ENCODE results near the gene C10orf62.
"Not testable (repeated sequence)": the region's sequence is repeated elsewhere in the genome, so short reads cannot be mapped to it uniquely, and the experiment has no call there.

Gene C10orf62

GRCh38 chr10:97632949-97633884, 43.7 kb downstream of the C10orf62 start, which contains the start of gene MORN4:
Gene MORN4 (minus strand): TSS chr10:97633500. CDS start chr10:97619653, 13,847 bp downstream.
- DNase-seq: peak; percentile 95

- peak; percentile 23 for DNase-seq
Observed at GRCh38 chr10:97633921-97634320, 44.4 kb downstream of the C10orf62 start.

- no peak for DNase-seq
Observed at GRCh38 chr10:97635577-97635976, 46.1 kb downstream of the C10orf62 start.

GRCh38 chr10:97639090-97639489, 49.6 kb downstream of the C10orf62 start:
- DNase-seq: not testable (repeated sequence)

GRCh38 chr10:97640174-97640867, 50.8 kb downstream of the C10orf62 start, which contains the start of gene PI4K2A:
Gene PI4K2A (plus strand): TSS chr10:97640671. CDS start chr10:97640743, 72 bp downstream.
- DNase-seq: peak; percentile 99

Data from CD4-positive, alpha-beta T cell treated with Interleukin-12 subunit alpha and Interleukin-12 subunit beta, for 1 hour (primary cell).